Tibial nerve (tissue), 4 donors: ENCODE measurements around the gene LIN28B.
"Not testable (repeated sequence)": the region's sequence is repeated elsewhere in the genome, so short reads cannot be mapped to it uniquely, and the experiment has no call there.

Source experiments
- EP300 ChIP-seq, 2 donors: sonication (generic); formaldehyde crosslinking; IDR thresholded peaks; one replicate each; pipeline ENCODE4 v1.6.1; 2017; ENCODE audit warnings: antibody characterized with exemption in 2 of 2, mild to moderate bottlenecking in 1 of 2
- POLR2A ChIP-seq, 2 donors: fragments of 450-650 bp; IDR thresholded peaks; one replicate each; pipeline ENCODE4 v1.6.1; 2017; ENCODE audit warnings: antibody characterized with exemption in 2 of 2, mild to moderate bottlenecking in 2 of 2, moderate library complexity in 2 of 2
- TF ChIP-seq, protein P1 (sequence below), 5 experiments: fragments of 200-600 bp in 3 of 5; fragments of 450-650 bp in 2 of 5; sonication (generic) in 3 of 5; IDR thresholded peaks; one replicate each; pipeline ENCODE4 v1.5.1; 2016 to 2019; ENCODE audit warnings: antibody characterized with exemption in 5 of 5, mild to moderate bottlenecking in 3 of 5, moderate library complexity in 2 of 5

DNA sequence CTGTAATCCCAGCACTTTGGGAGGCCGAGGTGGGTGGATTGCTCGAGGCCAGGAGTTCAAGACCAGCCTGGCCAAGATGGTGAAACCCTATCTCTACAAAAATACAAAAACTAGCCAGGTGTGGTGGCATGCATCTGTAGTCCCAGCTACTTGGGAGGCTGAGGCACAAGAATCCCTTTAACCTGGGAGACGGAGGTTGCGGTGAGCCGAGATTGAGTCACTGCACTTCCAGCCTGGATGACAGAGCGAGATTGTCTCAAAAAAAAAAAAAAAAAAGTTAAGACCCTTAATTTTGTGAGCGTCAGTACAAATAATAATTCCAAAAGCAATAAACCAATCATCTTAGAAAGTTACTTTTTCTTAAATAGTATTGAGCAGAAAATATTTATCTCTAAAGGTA, 36.7 kb downstream of the LIN28B start:
- TF ChIP-seq, protein P1, sequence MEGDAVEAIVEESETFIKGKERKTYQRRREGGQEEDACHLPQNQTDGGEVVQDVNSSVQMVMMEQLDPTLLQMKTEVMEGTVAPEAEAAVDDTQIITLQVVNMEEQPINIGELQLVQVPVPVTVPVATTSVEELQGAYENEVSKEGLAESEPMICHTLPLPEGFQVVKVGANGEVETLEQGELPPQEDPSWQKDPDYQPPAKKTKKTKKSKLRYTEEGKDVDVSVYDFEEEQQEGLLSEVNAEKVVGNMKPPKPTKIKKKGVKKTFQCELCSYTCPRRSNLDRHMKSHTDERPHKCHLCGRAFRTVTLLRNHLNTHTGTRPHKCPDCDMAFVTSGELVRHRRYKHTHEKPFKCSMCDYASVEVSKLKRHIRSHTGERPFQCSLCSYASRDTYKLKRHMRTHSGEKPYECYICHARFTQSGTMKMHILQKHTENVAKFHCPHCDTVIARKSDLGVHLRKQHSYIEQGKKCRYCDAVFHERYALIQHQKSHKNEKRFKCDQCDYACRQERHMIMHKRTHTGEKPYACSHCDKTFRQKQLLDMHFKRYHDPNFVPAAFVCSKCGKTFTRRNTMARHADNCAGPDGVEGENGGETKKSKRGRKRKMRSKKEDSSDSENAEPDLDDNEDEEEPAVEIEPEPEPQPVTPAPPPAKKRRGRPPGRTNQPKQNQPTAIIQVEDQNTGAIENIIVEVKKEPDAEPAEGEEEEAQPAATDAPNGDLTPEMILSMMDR (IDR thresholded peaks at IDR 0.05), result not testable (repeated sequence)
- TF ChIP-seq POLR2A, EP300 (IDR thresholded peaks at IDR 0.05): not testable (repeated sequence)
